ENCODE results near the gene LHX5. TPM values are rescaled to one million over a fixed set of nuclear protein-coding genes. Genes with fewer than 3 reads are reported as not detected.
A peak's percentile ranks its signal among the peaks of the same experiment; 100 is the strongest.

LHX5 gene
- polyA plus RNA-seq, 1 donor, result not detected

- H3K9me3 ChIP-seq (ENCODE audit: control insufficient read depth, low read depth, low read length), result peaks cover 8% of the 10 kb centered on the region
- H3K4me3 ChIP-seq (ENCODE audit: low read length), result no peak overlapping the region
- no peak for DNase-seq
- no CpG with 5 or more reads among the region's 64 CpGs for WGBS (ENCODE audit: insufficient coverage, low lambda C conversion rate)
- peaks cover 90% of the 10 kb centered on the region for H3K27me3 ChIP-seq (ENCODE audit: control insufficient read depth, insufficient read depth, low read length)
- no peaks in the 10 kb centered on the region for H3K36me3 ChIP-seq (ENCODE audit: control insufficient read depth, insufficient read depth, low read length)
- no peaks in the 10 kb centered on the region for H3K4me1 ChIP-seq (ENCODE audit: control insufficient read depth, insufficient read depth, low read length)
- H3K27ac ChIP-seq (ENCODE audit: low read length), result no peak overlapping the region
Observed at GRCh38 chr12:113464852-113465719, 6.6 kb downstream of the LHX5 start.

GRCh38 chr12:113464452-113464775 lies 7.3 kb downstream of the LHX5 start:
- no CpG with 5 or more reads among the region's 16 CpGs for WGBS (ENCODE audit: insufficient coverage, low lambda C conversion rate)
- H3K9me3 ChIP-seq (ENCODE audit: control insufficient read depth, low read depth, low read length), result peaks cover 8% of the 10 kb centered on the region
- H3K36me3 ChIP-seq (ENCODE audit: control insufficient read depth, insufficient read depth, low read length), result no peaks in the 10 kb centered on the region
- no peak for DNase-seq
- no peaks in the 10 kb centered on the region for H3K4me1 ChIP-seq (ENCODE audit: control insufficient read depth, insufficient read depth, low read length)
- peaks cover 88% of the 10 kb centered on the region for H3K27me3 ChIP-seq (ENCODE audit: control insufficient read depth, insufficient read depth, low read length)
- H3K27ac ChIP-seq (ENCODE audit: low read length), result no peak overlapping the region
- no peak overlapping the region for H3K4me3 ChIP-seq (ENCODE audit: low read length)

- Histone ChIP-seq H3K27ac (ENCODE audit: low read length) (no peak overlapping the region), H3K4me3 (ENCODE audit: low read length) (no peak overlapping the region), H3K9me3 (ENCODE audit: control insufficient read depth, low read depth, low read length) (peaks cover 8% of the 10 kb centered on the region), H3K36me3 (ENCODE audit: control insufficient read depth, insufficient read depth, low read length) (no peaks in the 10 kb centered on the region), H3K4me1 (ENCODE audit: control insufficient read depth, insufficient read depth, low read length) (no peaks in the 10 kb centered on the region), H3K27me3 (ENCODE audit: control insufficient read depth, insufficient read depth, low read length) (peaks cover 86% of the 10 kb centered on the region)
- 0% methylated on average over 14 of the region's 57 CpGs for WGBS (ENCODE audit: insufficient coverage, low lambda C conversion rate)
- DNase-seq, result no peak
Observed at GRCh38 chr12:113463746-113464451, 7.8 kb downstream of the LHX5 start.

- Histone ChIP-seq H3K27ac (ENCODE audit: low read length) (no peak overlapping the region), H3K4me1 (ENCODE audit: control insufficient read depth, insufficient read depth, low read length) (no peaks in the 10 kb centered on the region), H3K4me3 (ENCODE audit: low read length) (no peak overlapping the region), H3K9me3 (ENCODE audit: control insufficient read depth, low read depth, low read length) (peaks cover 6% of the 10 kb centered on the region), H3K27me3 (ENCODE audit: control insufficient read depth, insufficient read depth, low read length) (peaks cover 83% of the 10 kb centered on the region), H3K36me3 (ENCODE audit: control insufficient read depth, insufficient read depth, low read length) (no peaks in the 10 kb centered on the region)
- no CpG with 5 or more reads among the region's 91 CpGs for WGBS (ENCODE audit: insufficient coverage, low lambda C conversion rate)
- DNase-seq, result no peak
Observed at GRCh38 chr12:113462998-113463745, 8.5 kb downstream of the LHX5 start.

GRCh38 chr12:113462117-113462774 lies 9.4 kb downstream of the LHX5 start:
- no peak overlapping the region for H3K4me3 ChIP-seq (ENCODE audit: low read length)
- H3K27me3 ChIP-seq (ENCODE audit: control insufficient read depth, insufficient read depth, low read length), result peaks cover 76% of the 10 kb centered on the region
- 25% methylated on average over 6 of the region's 25 CpGs for WGBS (ENCODE audit: insufficient coverage, low lambda C conversion rate)

GRCh38 chr12:113461666-113462065 lies 10.0 kb downstream of the LHX5 start:
- Histone ChIP-seq H3K36me3 (ENCODE audit: control insufficient read depth, insufficient read depth, low read length) (no peaks in the 10 kb centered on the region), H3K4me1 (ENCODE audit: control insufficient read depth, insufficient read depth, low read length) (no peaks in the 10 kb centered on the region), H3K4me3 (ENCODE audit: low read length) (no peak overlapping the region), H3K27me3 (ENCODE audit: control insufficient read depth, insufficient read depth, low read length) (peaks cover 76% of the 10 kb centered on the region), H3K27ac (ENCODE audit: low read length) (no peak overlapping the region), H3K9me3 (ENCODE audit: control insufficient read depth, low read depth, low read length) (no peaks in the 10 kb centered on the region)
- 20% methylated on average over 1 of the region's 5 CpGs for WGBS (ENCODE audit: insufficient coverage, low lambda C conversion rate)
- no peak for DNase-seq

More at GRCh38 chr12:113462117-113462774, 9.4 kb downstream of the LHX5 start:
- Histone ChIP-seq H3K4me1 (ENCODE audit: control insufficient read depth, insufficient read depth, low read length) (no peaks in the 10 kb centered on the region), H3K36me3 (ENCODE audit: control insufficient read depth, insufficient read depth, low read length) (no peaks in the 10 kb centered on the region), H3K27ac (ENCODE audit: low read length) (no peak overlapping the region), H3K9me3 (ENCODE audit: control insufficient read depth, low read depth, low read length) (no peaks in the 10 kb centered on the region)
- peak; percentile 51 to 58 for DNase-seq

- H3K9me3 ChIP-seq (ENCODE audit: control insufficient read depth, low read depth, low read length), result no peaks in the 10 kb centered on the region
- no peak for DNase-seq
- H3K27ac ChIP-seq (ENCODE audit: low read length), result no peak overlapping the region
- no peaks in the 10 kb centered on the region for H3K36me3 ChIP-seq (ENCODE audit: control insufficient read depth, insufficient read depth, low read length)
- no peaks in the 10 kb centered on the region for H3K4me1 ChIP-seq (ENCODE audit: control insufficient read depth, insufficient read depth, low read length)
- peaks cover 64% of the 10 kb centered on the region for H3K27me3 ChIP-seq (ENCODE audit: control insufficient read depth, insufficient read depth, low read length)
- 70% methylated on average over 2 of the region's 4 CpGs for WGBS (ENCODE audit: insufficient coverage, low lambda C conversion rate)
- H3K4me3 ChIP-seq (ENCODE audit: low read length), result no peak overlapping the region
Observed at GRCh38 chr12:113459981-113460380, 11.7 kb downstream of the LHX5 start.

GRCh38 chr12:113457710-113458109 lies 14.0 kb downstream of the LHX5 start:
- Histone ChIP-seq H3K9me3 (ENCODE audit: control insufficient read depth, low read depth, low read length) (no peaks in the 10 kb centered on the region), H3K27me3 (ENCODE audit: control insufficient read depth, insufficient read depth, low read length) (peaks cover 41% of the 10 kb centered on the region), H3K36me3 (ENCODE audit: control insufficient read depth, insufficient read depth, low read length) (no peaks in the 10 kb centered on the region), H3K4me3 (ENCODE audit: low read length) (no peak overlapping the region), H3K27ac (ENCODE audit: low read length) (no peak overlapping the region), H3K4me1 (ENCODE audit: control insufficient read depth, insufficient read depth, low read length) (no peaks in the 10 kb centered on the region)
- DNase-seq, result no peak
- 40% methylated on average over 1 of the region's 4 CpGs for WGBS (ENCODE audit: insufficient coverage, low lambda C conversion rate)

GRCh38 chr12:113457185-113457584 lies 14.5 kb downstream of the LHX5 start:
- no peak for DNase-seq
- H3K27ac ChIP-seq (ENCODE audit: low read length), result no peak overlapping the region
- H3K36me3 ChIP-seq (ENCODE audit: control insufficient read depth, insufficient read depth, low read length), result no peaks in the 10 kb centered on the region
- H3K4me3 ChIP-seq (ENCODE audit: low read length), result no peak overlapping the region
- WGBS (ENCODE audit: insufficient coverage, low lambda C conversion rate), result no CpG with 5 or more reads among the region's 10 CpGs
- H3K9me3 ChIP-seq (ENCODE audit: control insufficient read depth, low read depth, low read length), result no peaks in the 10 kb centered on the region
- H3K27me3 ChIP-seq (ENCODE audit: control insufficient read depth, insufficient read depth, low read length), result peaks cover 38% of the 10 kb centered on the region
- no peaks in the 10 kb centered on the region for H3K4me1 ChIP-seq (ENCODE audit: control insufficient read depth, insufficient read depth, low read length)

- no peaks in the 10 kb centered on the region for H3K9me3 ChIP-seq (ENCODE audit: control insufficient read depth, low read depth, low read length)
- no peak overlapping the region for H3K27ac ChIP-seq (ENCODE audit: low read length)
- H3K4me1 ChIP-seq (ENCODE audit: control insufficient read depth, insufficient read depth, low read length), result no peaks in the 10 kb centered on the region
- no peak for DNase-seq
- H3K36me3 ChIP-seq (ENCODE audit: control insufficient read depth, insufficient read depth, low read length), result no peaks in the 10 kb centered on the region
- WGBS (ENCODE audit: insufficient coverage, low lambda C conversion rate), result no CpG with 5 or more reads among the region's 4 CpGs
- H3K27me3 ChIP-seq (ENCODE audit: control insufficient read depth, insufficient read depth, low read length), result peaks cover 39% of the 10 kb centered on the region
- no peak overlapping the region for H3K4me3 ChIP-seq (ENCODE audit: low read length)
Observed at GRCh38 chr12:113456761-113457160, 14.9 kb downstream of the LHX5 start.
